Right lobe of liver (tissue), 6 donors: Measurements from ENCODE around the gene BAAT. TPM values are rescaled to one million over a fixed set of nuclear protein-coding genes. Genes with fewer than 3 reads are reported as not detected.

Source experiments
- ATAC-seq, 4 donors: fragments of 200-7000 bp; cut with Tn5 transposase; one replicate each; pipeline ENCODE4 v1.9.1; 2020; ENCODE audit warnings: mild to moderate bottlenecking in 4 of 4, moderate library complexity in 4 of 4
- DNase-seq, 3 donors: peaks; one replicate each; pipeline ENCODE4 v3.0.0-alpha.2; 2020
- H3K27ac ChIP-seq, 3 donors: fragments of 200-600 bp; one replicate each; pipeline ENCODE4 v1.8.0; 2022
- H3K27me3 ChIP-seq, 2 donors: fragments of 200-600 bp; one replicate each; pipeline ENCODE4 v1.8.0; 2022
- H3K36me3 ChIP-seq, 4 donors: fragments of 200-600 bp; sonication (generic) in 1 of 4; one replicate each; pipeline versions ENCODE4 v1.5.1 to v1.8.0; 2017 to 2022; ENCODE audit warnings: control low read depth in 1 of 4
- H3K4me1 ChIP-seq, 4 donors: fragments of 200-600 bp; sonication (generic) in 1 of 4; one replicate each; pipeline versions ENCODE4 v1.5.1 to v1.8.0; 2017 to 2022; ENCODE audit warnings: control low read depth in 1 of 4
- H3K4me3 ChIP-seq, 3 donors: fragments of 200-600 bp; one replicate each; pipeline ENCODE4 v1.8.0; 2022
- H3K9me3 ChIP-seq, 4 donors: fragments of 200-600 bp; sonication (generic) in 1 of 4; one replicate each; pipeline versions ENCODE4 v1.5.1 to v1.8.0; 2017 to 2022; ENCODE audit warnings: control low read depth in 1 of 4
- POLR2A ChIP-seq: fragments of 450-650 bp; IDR thresholded peaks from one replicate; pipeline ENCODE4 v1.6.1; 2017; ENCODE audit warnings: antibody characterized with exemption, mild to moderate bottlenecking
- WGBS: methylation state at CpG from one replicate; pipeline ENCODE4 v1.1.6; 2018; ENCODE audit warnings: low coverage, low lambda C conversion rate; ENCODE audit not compliant: insufficient coverage; ENCODE audit errors: missing lambda C conversion rate; 5-methylcytosine and 5-hydroxymethylcytosine counted together
- intact Hi-C, 2 donors: fragments of 100-400 bp; cut with DNase I; formaldehyde crosslinking; loops; one replicate each; pipeline versions ENCODE4 v1.11.2 to v1.14.1; 2022
- total RNA-seq, 6 experiments: library from RNA; depleted of rRNA in 2 of 6; stranded (reverse); fragments of >200 nt in 2 of 6; fragmentation: NEBNext Ultra II Directional in 3 of 6; extraction: Animal tissue kit (Norgen Biotek cat#: 25700) in 3 of 6; gene quantifications; one replicate each; pipeline versions ENCODE4 v1.1.0 to v1.2.4, GENCODE V29; 2016 to 2023
- TF ChIP-seq, protein P1 (sequence below), 4 donors: fragments of 200-600 bp in 3 of 4; fragments of 450-650 bp in 1 of 4; IDR thresholded peaks; one replicate each; pipeline versions ENCODE4 v1.5.1 to v1.8.0; 2016 to 2022; ENCODE audit warnings: antibody characterized with exemption in 4 of 4, mild to moderate bottlenecking in 2 of 4
- donor health status: DM: no; HTN: yes; CAD: no.
- donor health status: DM: no; HTN: no; CAD: no.
- donor health status: DM: no; HTN: no; CAD: no.
- donor health status: DM: no; HTN: yes; CAD: no.
- donor health status: DM: no; HTN: yes; CAD: no.

Gene BAAT
- total RNA-seq, 6 experiments from 2014 or later, result 223 to 648 (median 507) TPM

DNA sequence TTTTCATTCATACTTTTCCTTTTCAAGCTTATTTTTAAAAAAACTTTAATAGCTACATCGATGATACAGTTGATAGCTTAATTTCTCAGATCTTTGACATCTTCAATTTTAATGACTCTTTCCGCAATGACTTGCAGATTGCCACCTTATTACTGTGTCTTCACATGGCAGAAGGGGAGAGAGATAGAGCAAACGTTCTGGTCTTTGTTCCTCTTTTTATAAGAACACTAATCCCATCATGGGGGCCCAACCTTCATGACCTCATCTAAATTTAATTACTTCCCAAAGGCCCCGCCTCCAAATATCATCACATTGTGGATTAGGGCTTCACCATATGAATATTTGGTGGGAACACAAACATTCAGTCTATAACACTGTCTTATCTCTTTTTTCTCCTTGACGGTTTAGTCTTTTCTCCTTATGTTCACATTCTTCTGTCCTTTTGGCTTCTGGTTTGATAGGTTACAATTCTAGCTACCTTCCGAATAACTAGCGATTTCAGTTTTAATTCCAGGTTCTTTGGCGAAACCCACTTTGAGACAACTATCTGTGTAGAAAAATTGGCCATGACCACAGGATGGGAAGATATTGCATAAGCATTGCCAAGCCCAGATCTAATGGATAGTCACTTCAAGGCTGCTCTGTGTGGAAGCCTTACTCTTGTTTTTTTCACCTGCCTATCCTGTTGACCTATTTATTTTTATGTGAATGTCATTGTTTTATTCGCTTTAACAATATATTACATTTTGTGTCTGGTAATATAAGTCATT, 18.9 kb upstream of the BAAT start:
- Histone ChIP-seq H3K4me3 (no peak overlapping the region), H3K9me3 (peaks cover 0 to 25% (median 11%) of the 10 kb centered on the region in 4 donors), H3K27me3 (no peaks in the 10 kb centered on the region), H3K4me1 (peaks cover 0 to 9% (median 0%) of the 10 kb centered on the region in 4 donors), H3K27ac (no peak overlapping the region), H3K36me3 (peaks cover 0 to 66% (median 56%) of the 10 kb centered on the region in 4 donors)
- intact Hi-C loops, result no loop called here
- TF ChIP-seq POLR2A, result no peak
- TF ChIP-seq, protein P1, sequence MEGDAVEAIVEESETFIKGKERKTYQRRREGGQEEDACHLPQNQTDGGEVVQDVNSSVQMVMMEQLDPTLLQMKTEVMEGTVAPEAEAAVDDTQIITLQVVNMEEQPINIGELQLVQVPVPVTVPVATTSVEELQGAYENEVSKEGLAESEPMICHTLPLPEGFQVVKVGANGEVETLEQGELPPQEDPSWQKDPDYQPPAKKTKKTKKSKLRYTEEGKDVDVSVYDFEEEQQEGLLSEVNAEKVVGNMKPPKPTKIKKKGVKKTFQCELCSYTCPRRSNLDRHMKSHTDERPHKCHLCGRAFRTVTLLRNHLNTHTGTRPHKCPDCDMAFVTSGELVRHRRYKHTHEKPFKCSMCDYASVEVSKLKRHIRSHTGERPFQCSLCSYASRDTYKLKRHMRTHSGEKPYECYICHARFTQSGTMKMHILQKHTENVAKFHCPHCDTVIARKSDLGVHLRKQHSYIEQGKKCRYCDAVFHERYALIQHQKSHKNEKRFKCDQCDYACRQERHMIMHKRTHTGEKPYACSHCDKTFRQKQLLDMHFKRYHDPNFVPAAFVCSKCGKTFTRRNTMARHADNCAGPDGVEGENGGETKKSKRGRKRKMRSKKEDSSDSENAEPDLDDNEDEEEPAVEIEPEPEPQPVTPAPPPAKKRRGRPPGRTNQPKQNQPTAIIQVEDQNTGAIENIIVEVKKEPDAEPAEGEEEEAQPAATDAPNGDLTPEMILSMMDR (IDR thresholded peaks at IDR 0.05), result no peak
- ATAC-seq, result no peak
- 89% methylated on average over 9 of the region's 9 CpGs for WGBS
- DNase-seq, result no peak

GRCh38 chr9:101400120-101400519, 15.3 kb upstream of the BAAT start:
- H3K9me3 ChIP-seq, result peaks cover 0 to under 1% (median 0%) of the 10 kb centered on the region in 4 donors
- H3K36me3 ChIP-seq, result peaks cover 0 to 44% (median 34%) of the 10 kb centered on the region in 4 donors
- H3K4me3 ChIP-seq, result peak overlapping the region; percentile 49 to 66 (median 64)
- H3K4me1 ChIP-seq, result peaks cover 0 to 34% (median 3%) of the 10 kb centered on the region in 4 donors
- DNase-seq (no peak), ATAC-seq (no peak)
- peak overlapping the region in 2 of 3 donors; percentile 80 to 81 for H3K27ac ChIP-seq
- H3K27me3 ChIP-seq, result no peaks in the 10 kb centered on the region
- TF ChIP-seq, protein P1 (IDR thresholded peaks at IDR 0.05), result no peak
- TF ChIP-seq POLR2A, result no peak
- 30% methylated on average over 5 of the region's 5 CpGs for WGBS
- intact Hi-C loops, result no loop called here

DNA sequence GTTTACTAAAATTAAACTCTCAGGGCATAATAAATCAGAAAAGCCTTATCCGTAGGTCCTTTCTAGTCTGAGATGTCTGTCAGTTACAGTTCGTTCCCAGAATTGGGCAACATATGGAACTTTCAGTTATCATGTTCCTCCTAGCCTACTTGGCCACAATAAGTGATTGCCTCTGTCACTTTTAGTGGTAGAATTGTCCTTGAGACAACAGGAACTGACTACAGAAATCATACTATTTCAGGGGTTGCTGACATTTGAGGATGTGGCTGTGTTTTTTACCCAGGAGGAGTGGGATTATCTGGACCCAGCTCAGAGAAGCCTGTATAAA, 14.8 kb upstream of the BAAT start:
- H3K4me1 ChIP-seq, result peaks cover 0 to 34% (median 3%) of the 10 kb centered on the region in 4 donors
- H3K4me3 ChIP-seq, result peak overlapping the region; percentile 49 to 66 (median 64)
- peaks cover 0 to 39% (median 31%) of the 10 kb centered on the region in 4 donors for H3K36me3 ChIP-seq
- H3K27ac ChIP-seq, result peak overlapping the region; percentile 80 to 83 (median 81)
- 0% methylated on average over 2 of the region's 2 CpGs for WGBS
- DNase-seq, result no peak
- intact Hi-C loops, result no loop called here
- TF ChIP-seq, protein P1 (IDR thresholded peaks at IDR 0.05), result no peak
- TF ChIP-seq POLR2A, result no peak
- H3K9me3 ChIP-seq, result no peaks in the 10 kb centered on the region
- ATAC-seq, result no peak
- no peaks in the 10 kb centered on the region for H3K27me3 ChIP-seq

DNA sequence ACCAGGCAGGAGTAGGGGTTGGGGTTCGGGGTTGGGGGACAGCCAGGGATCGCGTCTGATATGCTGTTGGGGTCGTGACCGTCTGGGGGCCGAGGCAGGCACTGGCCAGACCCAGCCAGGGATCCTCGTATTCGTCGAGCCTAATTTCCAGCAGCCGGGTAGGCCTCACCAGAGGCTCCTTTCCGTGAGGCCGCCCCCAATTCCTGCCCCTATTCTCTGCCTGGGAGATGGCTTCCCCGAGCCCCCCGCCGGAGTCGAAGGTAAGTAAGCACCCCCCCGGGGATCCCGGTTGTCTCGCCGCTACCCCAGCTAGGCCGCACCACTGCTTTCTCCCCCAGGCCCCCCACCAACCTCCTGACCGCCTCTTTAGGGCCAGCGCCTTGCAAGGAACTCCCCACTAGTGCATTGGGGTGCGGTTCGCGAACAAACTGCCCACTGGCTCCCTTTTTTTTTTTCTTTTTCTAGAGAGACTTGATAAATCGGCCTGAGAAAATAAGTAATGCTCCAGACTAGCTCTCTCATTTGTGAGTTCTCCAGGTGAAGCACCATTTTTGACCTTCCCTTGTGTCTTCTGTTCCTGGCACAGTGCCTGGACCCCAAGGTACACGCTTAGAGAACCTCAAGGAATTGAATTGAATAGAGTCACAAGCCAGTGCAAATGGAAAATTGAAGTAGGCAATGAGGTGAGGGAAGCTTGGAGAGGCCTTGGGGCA, 14.3 kb upstream of the BAAT start:
- WGBS, result 0% methylated on average over 10 of the region's 28 CpGs
- Histone ChIP-seq H3K4me3 (peak overlapping the region; percentile 49 to 66 (median 64)), H3K36me3 (peaks cover 0 to 35% (median 26%) of the 10 kb centered on the region in 4 donors), H3K27ac (peak overlapping the region; percentile 80 to 83 (median 81)), H3K4me1 (peaks cover 0 to 34% (median 3%) of the 10 kb centered on the region in 4 donors), H3K9me3 (no peaks in the 10 kb centered on the region), H3K27me3 (no peaks in the 10 kb centered on the region)
- TF ChIP-seq, protein P1 (IDR thresholded peaks at IDR 0.05), result no peak
- no peak for TF ChIP-seq POLR2A
- intact Hi-C loops, result no loop called here
- DNase-seq (peak in 2 of 3 donors; percentile 53 to 57), ATAC-seq (peak in 2 of 4 donors; percentile 27 to 38)
